ENCODE measurements around the gene RELA. TPM values are rescaled to one million over a fixed set of nuclear protein-coding genes. Genes with fewer than 3 reads are reported as not detected.

RELA gene
- total and polyA plus RNA-seq, 2 of the 13 experiments (the other 11 are each of a cell fraction or from before 2014, with no cell fraction given) = 21.4 to 40.5 TPM

DNA sequence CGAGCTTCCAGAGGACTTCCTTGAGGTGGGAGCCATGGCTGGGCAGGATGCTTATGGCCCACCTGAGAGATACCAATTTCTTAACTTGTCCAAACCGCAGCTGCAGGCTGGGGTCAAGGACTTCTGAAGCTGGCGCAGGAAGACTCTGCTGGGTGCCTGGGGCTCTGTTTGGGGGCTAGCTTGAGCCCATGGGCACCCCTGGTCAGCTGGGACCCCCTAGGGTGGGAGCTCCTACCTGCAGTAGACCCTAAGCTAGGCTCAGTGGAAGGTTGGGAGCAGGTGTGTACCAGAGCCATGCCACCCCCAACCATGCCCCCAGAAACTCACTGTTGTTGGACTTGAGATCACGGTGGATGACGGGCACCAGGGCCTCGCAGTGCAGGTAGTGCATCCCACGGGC lies 50.0 kb downstream of the RELA start (continued):
- no peak for TF ChIP-seq SMAD3 (CRISPR knock-in tag; IDR thresholded peaks at IDR 0.05)

DNA sequence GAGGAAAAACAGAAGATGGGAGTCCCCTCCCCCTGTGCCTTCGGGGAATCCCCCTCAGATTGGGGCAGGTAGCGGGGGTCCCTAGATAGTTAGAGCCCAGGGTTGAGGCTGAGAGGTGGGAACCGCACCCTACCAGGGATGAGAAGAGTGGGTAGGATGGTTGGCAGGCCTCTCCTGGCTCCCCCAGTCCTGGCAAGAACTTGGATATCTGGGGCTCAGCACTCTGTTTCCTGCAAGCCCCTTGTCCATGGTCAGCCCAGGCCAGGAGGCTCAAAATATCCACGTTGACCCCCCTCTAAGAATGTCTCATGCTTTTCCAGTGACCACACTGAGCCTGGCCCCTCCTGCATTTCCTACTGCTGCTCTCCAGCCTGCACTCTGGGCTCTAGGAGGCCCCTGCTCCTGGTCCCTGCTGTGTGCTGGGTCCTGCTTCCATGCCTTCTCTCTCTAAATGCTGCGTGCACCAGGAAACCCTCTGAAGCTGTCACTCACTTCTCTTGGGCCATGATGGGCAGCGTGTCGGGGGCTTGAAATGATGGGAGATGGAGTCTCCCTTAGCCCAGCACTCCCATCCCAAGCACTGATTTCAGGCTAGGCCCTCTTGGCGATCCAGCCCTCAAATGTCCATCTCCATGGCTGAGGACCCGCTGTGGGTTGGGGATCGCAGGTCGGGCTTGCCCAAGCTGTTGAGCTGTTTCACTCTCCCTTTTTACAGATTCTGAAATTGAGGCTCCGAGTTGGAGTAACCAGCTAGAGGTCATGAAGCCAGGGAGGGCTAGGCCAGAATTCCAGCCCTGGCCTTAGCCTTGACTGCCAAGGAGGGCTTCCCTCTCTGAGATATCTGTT lies 50.7 kb downstream of the RELA start:
- FAIRE-seq (no peak), ATAC-seq (no peak), DNase-seq (ENCODE audit: low spot score) (no peak)
- Histone ChIP-seq H3K27ac (ENCODE audit: extremely low read length, insufficient read depth, low read length) (peak overlapping the region; percentile 31), H2AFZ (ENCODE audit: low read length) (no peak overlapping the region), H3K9me3 (ENCODE audit: low read length) (no peaks in the 10 kb centered on the region), H3K9ac (ENCODE audit: insufficient read depth, low read depth, low read length) (peak overlapping the region; percentile 95), H3K4me3 (replicated peaks in 1 of 3; ENCODE audit: insufficient read depth in 1 of 3, low read depth in 2 of 3, low read length in 3 of 3) (peak overlapping the region; percentile 84 to 97 (median 94)), H3K4me1 (ENCODE audit: insufficient read depth, low read length) (peaks cover 41% of the 10 kb centered on the region), H3K79me2 (ENCODE audit: insufficient read depth, low read length) (peaks cover 57% of the 10 kb centered on the region), H4K20me1 (ENCODE audit: insufficient read depth, low read length) (peaks cover 23% of the 10 kb centered on the region; the same call in 1 of the 2 replicates), H3K4me2 (ENCODE audit: low read depth, low read length) (peak overlapping the region; percentile 96), H3K27me3 (ENCODE audit: control insufficient read depth in 1 of 2, insufficient read depth in 2 of 2, low read length in 2 of 2) (no peaks in the 10 kb centered on the region; a peak in 1 of 5 replicates), H3K36me3 (replicated peaks in 1 of 2; ENCODE audit: control insufficient read depth in 1 of 2, insufficient read depth in 2 of 2, low read length in 2 of 2) (peaks cover 17 to 39% of the 10 kb centered on the region in 2 experiments; a peak in 4 of 5 replicates)
- BruUV-seq (replicated peaks) = no TSS peak
- POLR2A ChIA-PET = interaction anchor here (0.7 to 4.3 kb wide), 7 partner anchors 10 to 100 kb away, joined by 3 to 48 read pairs (median 4); partner anchors contain the start of genes KAT5 and SIPA1
- in situ Hi-C loops (cut with HindIII; ENCODE audit: extremely low pct_ligation_motif_present, low pct_unique_long_range_greater_than_20kb) = loop anchor here (5.0 kb wide), 1 partner anchor 35 kb away; the partner anchor contains the start of gene EHBP1L1
- intact Hi-C loops (cut with micrococcal nuclease; ENCODE audit: unreplicated experiment) = no loop called here
- 70% methylated on average over 8 of the region's 12 CpGs for WGBS (ENCODE audit: low lambda C conversion rate)
- CTCF ChIA-PET (ENCODE audit: low intra/inter-chr PET ratio, low total read pairs) = no interaction called here
- TF ChIP-seq ZFX (CRISPR knock-in tag; IDR thresholded peaks at IDR 0.05; ENCODE audit: low read depth) = peak; percentile 15; the same call in 1 of the 2 replicates
- TF ChIP-seq HMGXB3 (CRISPR knock-in tag; IDR thresholded peaks at IDR 0.05; ENCODE audit: borderline replicate concordance) = no peak
- TF ChIP-seq ZIK1 (CRISPR knock-in tag; IDR thresholded peaks at IDR 0.05; ENCODE audit: borderline replicate concordance, low read depth) = no peak
- TF ChIP-seq ZNF839 (CRISPR knock-in tag; IDR thresholded peaks at IDR 0.05; ENCODE audit: borderline replicate concordance) = no peak
- 0 out of 2 replicates have a peak, but pooled peaks have one; percentile 10 for TF ChIP-seq ZNF747 (CRISPR knock-in tag; IDR thresholded peaks at IDR 0.05; ENCODE audit: borderline replicate concordance)
- no peak for TF ChIP-seq ZNF7 (CRISPR knock-in tag; IDR thresholded peaks at IDR 0.05)
- no peak for TF ChIP-seq ZNF547 (CRISPR knock-in tag; IDR thresholded peaks at IDR 0.05)
- TF ChIP-seq, protein P1, sequence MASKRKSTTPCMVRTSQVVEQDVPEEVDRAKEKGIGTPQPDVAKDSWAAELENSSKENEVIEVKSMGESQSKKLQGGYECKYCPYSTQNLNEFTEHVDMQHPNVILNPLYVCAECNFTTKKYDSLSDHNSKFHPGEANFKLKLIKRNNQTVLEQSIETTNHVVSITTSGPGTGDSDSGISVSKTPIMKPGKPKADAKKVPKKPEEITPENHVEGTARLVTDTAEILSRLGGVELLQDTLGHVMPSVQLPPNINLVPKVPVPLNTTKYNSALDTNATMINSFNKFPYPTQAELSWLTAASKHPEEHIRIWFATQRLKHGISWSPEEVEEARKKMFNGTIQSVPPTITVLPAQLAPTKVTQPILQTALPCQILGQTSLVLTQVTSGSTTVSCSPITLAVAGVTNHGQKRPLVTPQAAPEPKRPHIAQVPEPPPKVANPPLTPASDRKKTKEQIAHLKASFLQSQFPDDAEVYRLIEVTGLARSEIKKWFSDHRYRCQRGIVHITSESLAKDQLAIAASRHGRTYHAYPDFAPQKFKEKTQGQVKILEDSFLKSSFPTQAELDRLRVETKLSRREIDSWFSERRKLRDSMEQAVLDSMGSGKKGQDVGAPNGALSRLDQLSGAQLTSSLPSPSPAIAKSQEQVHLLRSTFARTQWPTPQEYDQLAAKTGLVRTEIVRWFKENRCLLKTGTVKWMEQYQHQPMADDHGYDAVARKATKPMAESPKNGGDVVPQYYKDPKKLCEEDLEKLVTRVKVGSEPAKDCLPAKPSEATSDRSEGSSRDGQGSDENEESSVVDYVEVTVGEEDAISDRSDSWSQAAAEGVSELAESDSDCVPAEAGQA (IDR thresholded peaks at IDR 0.05; ENCODE audit: low read depth) = no peak
- TF ChIP-seq, protein P1 (CRISPR knock-in tag; IDR thresholded peaks at IDR 0.05; ENCODE audit: borderline replicate concordance) = no peak
- TF ChIP-seq ZC3H13 (CRISPR knock-in tag; IDR thresholded peaks at IDR 0.05) = 0 out of 2 replicates have a peak, but pooled peaks have one; percentile 35

Data from HepG2 (cell line).